ENCODE results near the gene SLC34A2. TPM values are rescaled to one million over a fixed set of nuclear protein-coding genes. Genes with fewer than 3 reads are reported as not detected.

The SLC34A2 gene
- total RNA-seq, 6 experiments from 2014 or later: 0.39 to 0.98 (median 0.79) TPM

- Histone ChIP-seq H3K4me1 (no peaks in the 10 kb centered on the region), H3K9me3 (no peaks in the 10 kb centered on the region), H3K27me3 (no peaks in the 10 kb centered on the region), H3K36me3 (no peaks in the 10 kb centered on the region), H3K27ac (no peak overlapping the region), H3K4me3 (no peak overlapping the region)
- no peak for TF ChIP-seq CTCF (IDR thresholded peaks at IDR 0.05)
- no peak for TF ChIP-seq POLR2A (IDR thresholded peaks at IDR 0.05)
- no peak for DNase-seq
- no peak for ATAC-seq
- intact Hi-C loops (cut with DNase I): no loop called here
- WGBS (ENCODE audit: insufficient coverage, low coverage, low lambda C conversion rate, missing lambda C conversion rate): 81% methylated on average over 3 of the region's 5 CpGs
Measured at GRCh38 chr4:25672756-25673155, 17.1 kb downstream of the SLC34A2 start.

- Histone ChIP-seq H3K27ac (no peak overlapping the region), H3K4me1 (no peaks in the 10 kb centered on the region), H3K9me3 (no peaks in the 10 kb centered on the region), H3K36me3 (no peaks in the 10 kb centered on the region), H3K4me3 (no peak overlapping the region), H3K27me3 (no peaks in the 10 kb centered on the region)
- intact Hi-C loops (cut with DNase I): no loop called here
- ATAC-seq (no peak), DNase-seq (no peak)
- TF ChIP-seq CTCF (IDR thresholded peaks at IDR 0.05) (no peak), POLR2A (IDR thresholded peaks at IDR 0.05) (no peak)
- WGBS (ENCODE audit: insufficient coverage, low coverage, low lambda C conversion rate, missing lambda C conversion rate): 76% methylated on average over 9 of the region's 10 CpGs
Measured at GRCh38 chr4:25674386-25674785, 18.7 kb downstream of the SLC34A2 start.

- ATAC-seq (no peak), DNase-seq (no peak)
- Histone ChIP-seq H3K27me3 (no peaks in the 10 kb centered on the region), H3K36me3 (no peaks in the 10 kb centered on the region), H3K4me3 (no peak overlapping the region), H3K9me3 (no peaks in the 10 kb centered on the region), H3K4me1 (no peaks in the 10 kb centered on the region), H3K27ac (no peak overlapping the region)
- 96% methylated on average over 17 of the region's 30 CpGs for WGBS (ENCODE audit: insufficient coverage, low coverage, low lambda C conversion rate, missing lambda C conversion rate)
- TF ChIP-seq CTCF (IDR thresholded peaks at IDR 0.05) (no peak), POLR2A (IDR thresholded peaks at IDR 0.05) (no peak)
- intact Hi-C loops (cut with DNase I): no loop called here
Measured at GRCh38 chr4:25676221-25676620, 20.6 kb downstream of the SLC34A2 start.

GRCh38 chr4:25677157-25677556 is 21.5 kb downstream of the SLC34A2 start:
- DNase-seq (no peak), ATAC-seq (no peak)
- intact Hi-C loops (cut with DNase I): no loop called here
- 65% methylated on average over 3 of the region's 3 CpGs for WGBS (ENCODE audit: insufficient coverage, low coverage, low lambda C conversion rate, missing lambda C conversion rate)
- Histone ChIP-seq H3K27me3 (no peaks in the 10 kb centered on the region), H3K27ac (no peak overlapping the region), H3K36me3 (no peaks in the 10 kb centered on the region), H3K4me1 (no peaks in the 10 kb centered on the region), H3K4me3 (no peak overlapping the region), H3K9me3 (no peaks in the 10 kb centered on the region)
- no peak for TF ChIP-seq POLR2A (IDR thresholded peaks at IDR 0.05)
- no peak for TF ChIP-seq CTCF (IDR thresholded peaks at IDR 0.05)

- intact Hi-C loops (cut with DNase I): no loop called here
- TF ChIP-seq CTCF (IDR thresholded peaks at IDR 0.05) (no peak), POLR2A (IDR thresholded peaks at IDR 0.05) (no peak)
- Histone ChIP-seq H3K27ac (no peak overlapping the region), H3K9me3 (no peaks in the 10 kb centered on the region), H3K27me3 (no peaks in the 10 kb centered on the region), H3K4me1 (no peaks in the 10 kb centered on the region), H3K4me3 (no peak overlapping the region), H3K36me3 (no peaks in the 10 kb centered on the region)
- DNase-seq (no peak), ATAC-seq (no peak)
- WGBS (ENCODE audit: insufficient coverage, low coverage, low lambda C conversion rate, missing lambda C conversion rate): 52% methylated on average over 3 of the region's 5 CpGs
Measured at GRCh38 chr4:25677943-25678342, 22.3 kb downstream of the SLC34A2 start.
